Coronary artery (tissue), 2 donors: ENCODE measurements around the gene KIF22.

ENCODE experiments used
- DNase-seq: peaks from one replicate; pipeline ENCODE4 v3.0.0-alpha.2; 2017; ENCODE audit warnings: low spot score
- H3K27ac ChIP-seq, 2 donors: fragments of 200-600 bp; sonication (generic); one replicate each; pipeline ENCODE4 v1.5.1; 2016 to 2019
- H3K4me3 ChIP-seq: fragments of 200-600 bp; sonication (generic); 2 replicates; pipeline ENCODE4 v1.5.1; 2016; ENCODE audit warnings: mild to moderate bottlenecking, moderate library complexity
- CTCF ChIP-seq: fragments of 200-600 bp; sonication (generic); IDR thresholded peaks from one replicate; pipeline ENCODE4 v1.5.1; 2019; ENCODE audit warnings: antibody characterized with exemption

KIF22 gene

GRCh38 chr16:29806641-29807425 is 16.3 kb downstream of the KIF22 start:
- H3K27ac ChIP-seq: peak overlapping the region; percentile 95 to 98
- DNase-seq: peak; percentile 84
- peak overlapping the region; percentile 80 for H3K4me3 ChIP-seq
- no peak for TF ChIP-seq CTCF

- peak overlapping the region; percentile 95 to 98 for H3K27ac ChIP-seq
- DNase-seq: peak; percentile 94
- TF ChIP-seq CTCF: no peak
- peak overlapping the region; percentile 80 for H3K4me3 ChIP-seq
These were observed 17.1 kb downstream of the KIF22 start for GRCh38 chr16:29807426-29808218.

DNA sequence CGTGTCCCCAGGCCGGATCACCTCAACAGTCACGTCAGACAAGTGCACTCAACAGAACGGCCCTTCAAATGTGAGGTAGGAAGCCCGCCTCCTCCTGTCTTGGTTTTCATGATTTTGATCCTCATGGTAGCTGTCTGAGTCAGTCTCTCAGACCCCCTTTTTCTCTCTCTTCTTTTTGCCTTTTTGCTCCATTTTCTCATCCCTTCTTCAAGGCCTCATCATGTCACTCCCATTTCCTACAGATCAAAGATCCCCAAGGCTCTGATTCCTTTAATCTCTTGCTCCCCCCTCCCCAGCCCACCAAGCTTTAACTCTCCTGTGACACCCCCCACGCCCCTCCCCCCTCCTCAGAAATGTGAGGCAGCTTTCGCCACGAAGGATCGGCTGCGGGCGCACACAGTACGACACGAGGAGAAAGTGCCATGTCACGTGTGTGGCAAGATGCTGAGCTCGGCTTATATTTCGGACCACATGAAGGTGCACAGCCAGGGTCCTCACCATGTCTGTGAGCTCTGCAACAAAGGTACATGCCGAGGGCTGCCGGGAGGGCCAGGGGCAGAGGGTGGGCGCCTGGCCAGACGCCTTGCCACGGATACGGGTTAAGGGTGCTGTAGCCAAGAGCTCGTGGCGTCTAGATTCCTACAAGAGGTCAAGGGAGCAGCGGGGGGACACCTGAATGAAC is 17.8 kb downstream of the KIF22 start:
- no peak for DNase-seq
- H3K4me3 ChIP-seq: peak overlapping the region; percentile 80
- peak overlapping the region; percentile 95 to 98 for H3K27ac ChIP-seq
- TF ChIP-seq CTCF: no peak

DNA sequence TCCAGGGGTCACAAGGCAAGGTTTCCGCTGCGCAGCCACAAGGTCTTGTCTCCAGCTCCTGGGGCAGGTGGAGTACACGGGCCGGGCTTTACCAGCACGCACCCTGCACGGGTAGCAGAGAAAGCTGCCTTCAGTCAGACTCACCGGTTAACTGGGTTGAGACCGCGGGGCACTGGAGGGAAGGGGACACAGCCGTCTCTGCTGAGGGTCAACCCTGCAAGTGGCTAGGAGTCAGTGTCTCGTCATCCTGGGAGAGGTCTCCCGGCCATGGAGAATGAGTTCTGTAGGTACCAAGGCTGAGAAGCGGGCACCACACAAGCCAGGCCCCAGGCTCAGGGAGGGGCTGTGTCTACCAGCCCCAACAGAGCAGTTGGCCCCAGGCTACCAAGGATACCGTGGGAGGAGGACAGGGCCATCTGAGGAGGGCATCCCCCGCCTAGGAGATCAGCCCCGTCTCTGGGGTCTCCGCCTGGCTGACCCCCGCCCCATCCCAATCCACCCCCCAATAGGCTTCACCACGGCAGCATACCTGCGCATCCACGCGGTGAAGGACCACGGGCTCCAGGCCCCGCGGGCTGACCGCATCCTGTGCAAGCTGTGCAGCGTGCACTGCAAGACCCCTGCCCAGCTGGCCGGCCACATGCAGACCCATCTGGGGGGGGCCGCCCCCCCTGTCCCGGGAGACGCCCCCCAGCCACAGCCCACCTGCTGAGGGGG is 18.6 kb downstream of the KIF22 start:
- peak; percentile 74 for DNase-seq
- peak overlapping the region; percentile 80 for H3K4me3 ChIP-seq

DNA sequence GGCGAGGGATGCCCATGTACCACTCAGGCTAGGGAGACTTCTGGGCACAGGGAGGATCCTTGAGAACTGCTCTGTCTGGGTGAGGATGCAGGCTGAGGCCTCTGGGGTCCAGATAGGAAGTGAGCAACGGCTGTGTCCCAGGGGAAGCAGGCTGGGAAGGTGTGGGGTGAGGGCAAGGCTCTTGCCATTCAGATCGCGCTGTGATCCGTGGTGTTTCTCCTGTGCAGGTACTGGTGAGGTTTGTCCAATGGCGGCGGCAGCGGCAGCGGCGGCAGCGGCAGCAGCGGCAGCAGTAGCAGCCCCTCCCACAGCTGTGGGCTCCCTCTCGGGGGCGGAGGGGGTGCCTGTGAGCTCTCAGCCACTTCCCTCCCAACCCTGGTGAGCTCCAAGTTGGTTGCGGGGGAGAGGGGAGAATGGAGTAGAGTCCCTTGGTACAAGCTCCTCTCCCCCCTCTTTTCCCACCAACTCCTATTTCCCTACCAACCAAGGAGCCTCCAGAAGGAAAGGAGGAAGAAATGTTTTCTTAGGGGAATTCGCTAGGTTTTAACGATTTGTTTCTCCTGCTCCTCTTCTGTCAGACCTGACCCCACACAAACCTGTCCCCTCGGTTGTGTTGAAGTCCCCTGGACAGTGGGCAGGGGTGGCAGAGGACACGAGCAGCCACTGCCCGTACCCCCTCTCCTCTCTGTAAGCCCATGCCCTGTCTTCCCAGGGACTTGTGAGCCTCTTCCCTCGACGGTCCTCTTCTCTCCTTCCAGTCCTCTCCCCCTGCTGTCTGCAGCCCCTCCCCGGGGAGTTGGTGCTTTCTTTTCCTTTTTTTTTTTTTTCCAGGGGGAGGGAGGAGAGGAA is 19.5 kb downstream of the KIF22 start:
- Histone ChIP-seq H3K4me3 (peak overlapping the region; percentile 80), H3K27ac (peak overlapping the region; percentile 95 to 98)
- TF ChIP-seq CTCF: no peak
- peak; percentile 75 for DNase-seq

More for the DNA sequence above, 18.6 kb downstream of the KIF22 start:
- H3K27ac ChIP-seq: peak overlapping the region; percentile 95 to 98
- TF ChIP-seq CTCF: no peak

DNA sequence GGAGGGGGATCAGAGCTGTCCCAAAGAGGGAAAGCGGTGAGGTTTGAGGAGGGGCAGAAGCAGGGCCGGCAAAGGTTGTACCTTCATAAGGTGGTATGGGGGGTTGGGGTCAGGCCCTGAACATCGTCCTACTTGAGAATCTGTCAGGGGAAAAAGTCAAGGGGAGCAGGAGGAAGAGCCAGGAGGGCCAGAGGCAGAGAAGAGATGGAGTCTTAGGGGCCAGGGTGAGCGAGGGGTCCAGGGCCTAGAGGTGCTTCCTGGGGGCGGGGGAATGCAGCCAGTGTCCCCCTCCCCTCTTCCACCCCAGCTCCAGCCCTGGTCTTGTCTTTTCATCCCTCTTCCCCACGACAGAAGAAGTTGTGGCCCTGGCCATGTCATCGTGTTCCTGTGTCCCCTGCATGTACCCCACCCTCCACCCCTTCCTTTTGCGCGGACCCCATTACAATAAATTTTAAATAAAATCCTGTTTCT is 20.2 kb downstream of the KIF22 start:
- no peak for DNase-seq
- peak overlapping the region; percentile 95 to 98 for H3K27ac ChIP-seq
- no peak for TF ChIP-seq CTCF
- H3K4me3 ChIP-seq: peak overlapping the region; percentile 78
